Left cardiac atrium (tissue), 4 donors: ENCODE measurements around the gene SELENOP. TPM values are rescaled to one million over a fixed set of nuclear protein-coding genes. Genes with fewer than 3 reads are reported as not detected.
"Not testable (repeated sequence)": the region's sequence is repeated elsewhere in the genome, so short reads cannot be mapped to it uniquely, and the experiment has no call there.

Source experiments
- ATAC-seq, 2 donors: fragments of 200-7000 bp; cut with Tn5 transposase; one replicate each; pipeline ENCODE4 v1.9.1; 2020; ENCODE audit warnings: mild to moderate bottlenecking in 2 of 2, moderate library complexity in 2 of 2
- DNase-seq: peaks from one replicate; pipeline ENCODE4 v3.0.0-alpha.2; 2020
- intact Hi-C, 2 donors: fragments of 100-400 bp; cut with DNase I; formaldehyde crosslinking; loops; one replicate each; pipeline versions ENCODE4 v1.14.1 to v1.15.1; 2022 to 2023
- total RNA-seq, 2 donors: library from RNA; stranded (reverse); fragmentation: NEBNext Ultra II Directional; extraction: Animal tissue kit (Norgen Biotek cat#: 25700); gene quantifications; one replicate each; pipeline ENCODE4 v1.2.1, GENCODE V29; 2021
- donor health status: DM: no; HTN: yes; CAD: no.
- donor health status: DM: no; HTN: yes; CAD: no; lungs with severe emphysema.
- donor health status: DM: yes; HTN: yes; CAD: no.
- donor health status: Dilated cardiomyopathy.

Gene SELENOP
- total RNA-seq, 2 donors from 2014 or later, result 193 to 416 TPM

GRCh38 chr5:42832060-42832459, 20.4 kb upstream of the SELENOP start:
- intact Hi-C loops, result no loop called here
- ATAC-seq (no peak), DNase-seq (no peak)

GRCh38 chr5:42830924-42831323, 19.2 kb upstream of the SELENOP start:
- intact Hi-C loops, result no loop called here
- DNase-seq (no peak), ATAC-seq (no peak)

GRCh38 chr5:42828671-42829070, 17.0 kb upstream of the SELENOP start:
- ATAC-seq, result no peak
- intact Hi-C loops, result no loop called here
- no peak for DNase-seq

DNA sequence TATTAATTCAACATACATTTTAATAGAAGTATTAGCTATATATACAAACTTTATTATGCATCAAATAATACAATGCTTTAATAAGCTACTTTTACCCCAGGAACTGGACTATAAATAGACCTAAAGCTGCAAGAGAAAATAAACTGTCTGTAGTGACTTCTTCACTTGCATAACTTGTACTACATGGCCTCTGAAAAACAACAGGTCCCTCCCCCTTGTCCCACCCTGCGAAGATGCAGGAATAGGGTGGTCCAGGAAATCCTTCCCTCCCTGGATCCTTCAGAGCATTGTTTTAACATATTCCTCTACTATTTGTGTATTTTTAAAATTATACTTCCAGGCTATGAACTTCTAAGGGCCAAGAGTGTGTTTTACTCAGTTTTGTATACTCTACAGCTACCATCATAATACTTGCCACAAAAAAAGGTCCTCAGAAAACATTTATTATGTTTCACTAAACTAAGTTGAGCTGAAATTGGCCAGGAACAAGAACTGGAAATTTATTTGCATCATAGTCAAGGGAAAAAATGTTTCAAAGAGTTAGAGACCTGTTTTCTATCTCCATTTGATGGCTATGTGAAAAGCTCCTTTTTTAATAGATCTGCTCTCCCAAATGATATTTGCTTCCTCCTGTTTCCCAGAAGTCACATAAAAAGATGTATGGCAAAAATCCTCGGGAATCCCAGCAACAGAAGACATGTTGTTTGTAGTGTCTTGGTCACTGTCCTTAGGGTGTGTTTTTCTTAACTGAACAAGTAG, 15.2 kb upstream of the SELENOP start:
- intact Hi-C loops, result no loop called here
- no peak for ATAC-seq
- DNase-seq, result no peak

DNA sequence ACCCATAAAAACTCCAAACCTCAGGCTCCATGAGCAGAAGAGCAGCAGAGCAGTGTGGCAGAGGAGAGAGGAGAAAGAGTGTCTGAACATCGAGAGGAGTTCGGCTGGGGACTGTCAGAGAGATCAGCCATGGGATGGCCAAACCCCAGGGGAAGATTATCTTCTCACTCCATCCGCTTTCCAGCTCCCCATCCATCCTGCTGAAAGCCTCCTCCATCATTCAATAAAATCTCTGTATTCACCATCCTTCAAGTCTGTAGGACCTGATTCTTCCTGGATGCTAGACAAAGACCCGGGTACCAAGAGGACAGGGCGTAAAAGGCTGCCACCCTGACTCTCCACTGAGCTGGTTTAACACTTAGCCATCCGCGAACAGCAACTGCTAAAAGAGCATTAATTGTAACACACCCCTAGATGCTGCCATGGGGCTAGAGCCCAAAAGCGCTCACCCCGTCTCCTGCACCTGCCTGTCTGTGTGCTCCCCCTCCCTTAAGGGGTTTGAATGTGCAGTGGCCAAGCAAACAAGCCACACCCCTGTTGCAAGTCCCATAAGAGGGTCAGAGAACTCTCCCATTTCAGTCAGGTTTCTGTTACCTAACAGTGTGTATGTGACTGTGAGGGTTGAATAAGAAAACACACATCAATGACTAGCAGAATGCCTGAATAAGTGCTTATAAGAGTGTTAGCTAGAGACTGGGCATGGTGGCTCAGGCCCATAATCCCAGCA, 13.9 kb upstream of the SELENOP start:
- ATAC-seq, result no peak
- intact Hi-C loops, result no loop called here
- DNase-seq, result no peak

- ATAC-seq, result no peak
- intact Hi-C loops, result no loop called here
These were observed 12.8 kb upstream of the SELENOP start for GRCh38 chr5:42824347-42824976.

GRCh38 chr5:42822548-42822947, 10.9 kb upstream of the SELENOP start:
- intact Hi-C loops, result no loop called here
- DNase-seq, result no peak
- ATAC-seq, result no peak

More at GRCh38 chr5:42824347-42824976, 12.8 kb upstream of the SELENOP start:
- DNase-seq, result no peak

DNA sequence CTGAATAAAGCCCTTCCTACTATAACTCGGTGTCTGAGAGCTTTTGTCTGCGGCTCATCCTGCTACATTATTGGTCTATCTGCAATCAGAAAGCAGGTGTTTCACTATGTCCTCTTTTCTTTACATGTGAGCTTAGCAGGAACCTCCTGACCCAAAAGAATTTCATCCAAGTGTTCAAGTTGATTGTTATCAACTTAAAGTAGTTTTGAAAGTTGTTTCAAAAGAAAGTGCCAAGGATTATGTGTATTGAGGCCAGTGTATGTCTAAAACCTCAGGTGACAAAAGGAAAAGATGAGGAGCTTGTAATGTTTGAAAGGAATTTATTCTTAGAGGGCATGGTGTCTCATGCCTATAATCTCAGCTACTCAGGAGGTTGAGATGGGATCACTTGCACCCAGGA, 8.1 kb upstream of the SELENOP start:
- DNase-seq (no peak), ATAC-seq (no peak)
- intact Hi-C loops, result no loop called here

DNA sequence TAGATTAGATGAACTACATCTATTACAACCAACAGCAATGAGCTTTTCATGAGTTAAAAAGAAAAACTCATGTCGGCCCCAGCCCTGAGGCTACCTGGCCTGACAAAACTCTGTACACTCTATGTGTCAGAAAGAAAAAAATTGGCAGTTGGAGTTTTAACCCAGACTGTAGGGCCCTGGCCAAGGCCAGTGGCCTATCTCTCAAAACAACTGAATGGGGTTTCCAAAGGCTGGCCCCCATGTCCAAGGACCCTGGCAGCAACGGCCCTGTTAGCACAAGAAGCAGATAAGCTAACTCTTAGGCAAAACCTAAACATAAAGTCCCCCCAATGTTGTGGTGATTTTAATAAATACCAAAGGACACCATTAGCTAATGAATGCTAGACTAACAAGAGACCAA, 4.9 kb upstream of the SELENOP start:
- DNase-seq, intact Hi-C loops, ATAC-seq: not testable (repeated sequence)

DNA sequence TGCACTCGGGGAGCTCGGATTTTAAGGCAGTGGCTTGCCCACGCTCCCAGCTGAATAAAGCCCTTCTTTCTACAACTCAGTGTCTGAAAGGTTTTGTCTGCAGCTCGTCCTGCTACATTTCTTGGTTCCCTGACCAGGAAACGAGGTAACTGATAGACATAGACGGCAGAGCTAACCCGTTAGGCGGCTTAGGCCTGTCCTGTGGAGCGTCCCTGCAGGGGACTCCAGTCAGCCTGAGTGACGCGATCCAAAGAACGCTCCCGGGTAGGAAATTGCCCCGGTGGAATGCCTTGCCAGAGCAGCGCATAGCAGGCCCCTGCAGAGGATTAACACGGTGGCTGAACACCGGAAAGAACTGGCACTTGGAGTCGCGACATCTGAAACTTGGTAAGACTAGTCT, 1.8 kb upstream of the SELENOP start:
- intact Hi-C loops, result no loop called here
- ATAC-seq (peak in 1 of 2 donors; percentile 41), DNase-seq (peak; percentile 22)

- intact Hi-C loops, result no loop called here
These were observed 928 bp upstream of the SELENOP start for GRCh38 chr5:42812620-42813019.

GRCh38 chr5:42810834-42811590, 680 bp downstream of the SELENOP start:
- peak; percentile 6 to 29 for ATAC-seq
- intact Hi-C loops, result no loop called here
- no peak for DNase-seq

More at GRCh38 chr5:42812620-42813019, 928 bp upstream of the SELENOP start:
- DNase-seq (no peak), ATAC-seq (no peak)

GRCh38 chr5:42808888-42809611, 2.6 kb downstream of the SELENOP start:
- ATAC-seq, result no peak
- no peak for DNase-seq
- intact Hi-C loops, result loop anchor here in 1 of 2 donors (5.0 kb wide), 1 partner anchor 83 kb away; no protein-coding TSS in a partner anchor

DNA sequence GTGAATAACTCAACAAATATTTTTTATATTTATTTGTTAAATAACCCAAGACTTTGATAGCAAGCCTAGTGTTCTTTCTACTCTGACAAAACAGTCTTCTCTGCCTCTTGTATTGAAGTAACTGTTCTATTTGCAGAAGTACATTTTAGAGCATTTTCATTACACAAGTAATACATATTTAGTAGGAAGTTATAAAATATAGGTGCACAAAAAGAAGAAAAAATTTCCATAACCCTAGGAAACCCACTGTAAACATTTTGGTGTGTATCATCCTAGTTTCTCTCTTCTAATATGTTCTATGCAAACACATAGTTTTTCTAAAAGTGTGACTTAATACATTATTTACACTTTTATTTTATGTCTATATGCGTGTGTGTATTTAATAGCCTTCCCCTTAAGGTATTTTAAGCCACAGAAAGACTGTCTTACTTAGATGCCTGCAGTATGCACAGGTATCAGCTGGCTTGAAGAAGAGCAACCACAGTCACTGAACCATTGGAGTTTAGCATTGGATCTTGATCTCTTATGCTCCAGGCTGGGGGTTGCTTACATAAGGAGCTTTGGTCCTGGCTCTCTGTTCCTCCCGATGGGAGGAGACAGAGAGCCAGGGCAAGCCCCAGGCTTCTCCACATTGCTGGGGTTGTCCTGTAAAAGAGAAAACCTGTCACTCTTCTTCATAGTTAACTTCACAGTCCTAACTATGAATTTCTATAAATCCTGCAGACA, 3.8 kb downstream of the SELENOP start:
- intact Hi-C loops, result loop anchor here in 1 of 2 donors (5.0 kb wide), 1 partner anchor 84 kb away; no protein-coding TSS in a partner anchor
- no peak for DNase-seq
- peak in 1 of 2 donors; percentile 25 for ATAC-seq

GRCh38 chr5:42806701-42807262, 4.9 kb downstream of the SELENOP start:
- no peak for ATAC-seq
- DNase-seq, result no peak
- intact Hi-C loops, result loop anchor here in 1 of 2 donors (5.0 kb wide), 1 partner anchor 86 kb away; no protein-coding TSS in a partner anchor

- intact Hi-C loops, result loop anchor here in 1 of 2 donors (5.0 kb wide), 1 partner anchor 86 kb away; no protein-coding TSS in a partner anchor
- no peak for ATAC-seq
- DNase-seq, result no peak
These were observed 5.5 kb downstream of the SELENOP start for GRCh38 chr5:42806004-42806700.
